ENCODE data around the gene ADGRB3.

DNA sequence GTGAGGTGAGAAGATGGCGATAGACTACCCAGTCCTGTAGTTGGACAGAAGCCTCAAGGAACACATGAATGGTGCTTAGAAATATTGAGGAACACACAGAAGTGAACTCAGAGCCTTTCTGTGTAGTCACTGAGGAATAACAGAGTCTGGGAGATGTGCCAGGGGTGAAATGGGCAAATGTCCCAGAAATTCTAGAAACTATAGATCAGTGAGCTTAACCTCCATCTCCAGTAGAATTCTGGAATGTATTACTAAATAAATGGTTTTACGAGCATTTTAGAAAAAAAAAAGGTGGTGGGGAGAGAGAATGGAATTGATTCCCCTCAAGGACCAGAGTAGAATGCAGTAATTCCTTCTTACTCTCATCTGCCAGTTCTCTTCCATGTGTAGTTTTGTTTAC, 781.7 kb downstream of the ADGRB3 start:
- no peak for TF ChIP-seq POLR2AphosphoS5 (IDR thresholded peaks at IDR 0.05; ENCODE audit: borderline replicate concordance, low read depth, low read length)
- TF ChIP-seq EZH2 (IDR thresholded peaks at IDR 0.05), result no peak
- TF ChIP-seq FOXP2 (optimal IDR thresholded peaks at IDR 0.05; ENCODE audit: control extremely low read depth, extremely low read length, insufficient read depth), result no peak

All from SK-N-MC (cell line).